ENCODE results near the gene TBC1D9.

The TBC1D9 gene

GRCh38 chr4:140688711-140689598 lies 67.2 kb downstream of the TBC1D9 start:
- DNase-seq = peak; percentile 46

- peak; percentile 81 for DNase-seq
These were observed 69.4 kb downstream of the TBC1D9 start for GRCh38 chr4:140686796-140687195.

- DNase-seq = peak; percentile 88
These were observed 71.9 kb downstream of the TBC1D9 start for GRCh38 chr4:140684314-140684713.

GRCh38 chr4:140681201-140681600 lies 75.0 kb downstream of the TBC1D9 start:
- no peak for DNase-seq

GRCh38 chr4:140680686-140681085 lies 75.5 kb downstream of the TBC1D9 start:
- DNase-seq = no peak

GRCh38 chr4:140679576-140679975 lies 76.6 kb downstream of the TBC1D9 start:
- DNase-seq = no peak

GRCh38 chr4:140675599-140676231 lies 80.5 kb downstream of the TBC1D9 start:
- DNase-seq = no peak

GRCh38 chr4:140673729-140674128 lies 82.5 kb downstream of the TBC1D9 start:
- peak; percentile 22 for DNase-seq

GRCh38 chr4:140672416-140672815 lies 83.8 kb downstream of the TBC1D9 start:
- DNase-seq = no peak

- no peak for DNase-seq
These were observed 88.1 kb downstream of the TBC1D9 start for GRCh38 chr4:140668111-140668510.

- DNase-seq = no peak
These were observed 89.1 kb downstream of the TBC1D9 start for GRCh38 chr4:140666889-140667614.

GRCh38 chr4:140662082-140662869 lies 93.9 kb downstream of the TBC1D9 start:
- DNase-seq = no peak

GRCh38 chr4:140661550-140661949 lies 94.6 kb downstream of the TBC1D9 start:
- DNase-seq = no peak

- DNase-seq = no peak
These were observed 96.1 kb downstream of the TBC1D9 start for GRCh38 chr4:140659943-140660700.

GRCh38 chr4:140654495-140654814 lies 101.7 kb downstream of the TBC1D9 start:
- DNase-seq = no peak

- DNase-seq = peak; percentile 73
These were observed 102.3 kb downstream of the TBC1D9 start for GRCh38 chr4:140653718-140654494.

- no peak for DNase-seq
These were observed 103.6 kb downstream of the TBC1D9 start for GRCh38 chr4:140652601-140653000.

GRCh38 chr4:140648716-140649308 lies 107.4 kb downstream of the TBC1D9 start:
- DNase-seq = no peak

- no peak for DNase-seq
These were observed 110.4 kb downstream of the TBC1D9 start for GRCh38 chr4:140645614-140646412.

- no peak for DNase-seq
These were observed 111.0 kb downstream of the TBC1D9 start for GRCh38 chr4:140645196-140645595.

All from eye (tissue), 1 donor.